B cell (primary cell): ENCODE measurements around the gene CACNG1. TPM values are rescaled to one million over a fixed set of nuclear protein-coding genes. Genes with fewer than 3 reads are reported as not detected.

Source experiments
- ATAC-seq: fragments of 200-7000 bp; cut with Tn5 transposase; one replicate; pipeline ENCODE4 v1.10.0; 2021; ENCODE audit warnings: low read depth, mild to moderate bottlenecking, moderate number of reproducible peaks, moderate library complexity
- CTCF ChIA-PET: fragments of 350-600 bp; sonication (Branson Sonifier 250); formaldehyde crosslinking; loops from one replicate; lab custom pipeline; 2021; ENCODE audit warnings: antibody characterized with exemption, inconsistent platforms; lab: Charles Lee
- POLR2A ChIA-PET: fragments of 350-600 bp; sonication (Branson Sonifier 250); formaldehyde crosslinking; loops from one replicate; lab custom pipeline; 2021; ENCODE audit warnings: antibody characterized with exemption; lab: Charles Lee
- DNase-seq: peaks from one replicate; pipeline ENCODE4 v3.0.0; 2013
- H2AFZ ChIP-seq: 2 replicates; pipeline ENCODE4 v1.6.1; 2012; ENCODE audit warnings: mild to moderate bottlenecking, low read depth, low read length; ENCODE audit not compliant: insufficient read depth, poor library complexity, severe bottlenecking
- H3K27ac ChIP-seq, 2 donors: 1 replicate in 1 of 2; 2 replicates in 1 of 2; pipeline ENCODE4 v1.5.1; 2012 to 2013; ENCODE audit warnings: low read length in 2 of 2, mild to moderate bottlenecking in 2 of 2, moderate library complexity in 1 of 2
- H3K27me3 ChIP-seq, 4 experiments: fragments of 200-600 bp in 1 of 4; sonication (generic) in 1 of 4; replicated peaks in 1 of 4; 1 replicate in 2 of 4; 2 replicates in 2 of 4; pipeline versions ENCODE4 v1.6.1 to v1.7.0; 2013 to 2016; ENCODE audit warnings: low read length in 3 of 4, mild to moderate bottlenecking in 2 of 4, mixed read lengths in 1 of 4, moderate library complexity in 1 of 4; ENCODE audit not compliant: insufficient read depth in 4 of 4, control insufficient read depth in 3 of 4; ENCODE audit errors: control extremely low read depth in 1 of 4
- H3K36me3 ChIP-seq, 2 experiments: replicated peaks in 1 of 2; 1 replicate in 1 of 2; 2 replicates in 1 of 2; pipeline versions ENCODE4 v1.6.1 to v1.7.1; 2013; ENCODE audit warnings: low read length in 1 of 2; ENCODE audit not compliant: insufficient read depth in 2 of 2, control insufficient read depth in 1 of 2; ENCODE audit errors: control extremely low read depth in 1 of 2, extremely low read depth in 1 of 2
- H3K4me1 ChIP-seq, 2 donors: fragments of 200-600 bp in 1 of 2; sonication (generic) in 1 of 2; 1 replicate in 1 of 2; 2 replicates in 1 of 2; pipeline versions ENCODE4 v1.5.1 to v1.6.1; 2013 to 2017; ENCODE audit warnings: low read length in 2 of 2; ENCODE audit not compliant: control insufficient read depth in 2 of 2, insufficient read depth in 2 of 2
- H3K4me2 ChIP-seq: replicated peaks from 2 replicates; pipeline ENCODE3; 2012; ENCODE audit warnings: mild to moderate bottlenecking, low read depth, low read length; ENCODE audit not compliant: poor library complexity, severe bottlenecking
- H3K4me3 ChIP-seq, 5 experiments: fragments of 200-600 bp in 1 of 5; sonication (generic) in 1 of 5; 1 replicate in 3 of 5; 2 replicates in 2 of 5; pipeline versions ENCODE4 v1.5.1 to v1.7.0; 2011 to 2016; ENCODE audit warnings: low read length in 4 of 5, mild to moderate bottlenecking in 4 of 5, low read depth in 2 of 5, control low read depth in 1 of 5, moderate library complexity in 1 of 5; ENCODE audit not compliant: insufficient read depth in 1 of 5; ENCODE audit errors: control extremely low read depth in 1 of 5, extremely low read depth in 1 of 5
- H3K79me2 ChIP-seq: fragments of 200-600 bp; sonication (generic); one replicate; pipeline ENCODE4 v1.6.0; 2016; ENCODE audit warnings: low read length; ENCODE audit not compliant: control insufficient read depth, insufficient read depth
- H3K9ac ChIP-seq: fragments of 200-600 bp; sonication (generic); 2 replicates; pipeline ENCODE4 v1.6.1; 2017; ENCODE audit warnings: mild to moderate bottlenecking, low read length, moderate library complexity
- H3K9me3 ChIP-seq, 3 donors: one replicate each; pipeline versions ENCODE4 v1.6.1 to v1.7.1; 2013; ENCODE audit warnings: low read length in 2 of 3; ENCODE audit not compliant: control insufficient read depth in 2 of 3, insufficient read depth in 1 of 3; ENCODE audit errors: control extremely low read depth in 1 of 3
- H4K20me1 ChIP-seq: 2 replicates; pipeline ENCODE4 v1.6.0; 2012; ENCODE audit warnings: mild to moderate bottlenecking, low read length; ENCODE audit not compliant: insufficient read depth, control insufficient read depth, poor library complexity, severe bottlenecking
- H3K27ac Mint-ChIP-seq: one replicate; pipeline ENCODE4 v1.8.0; 2021; ENCODE audit warnings: mixed read lengths
- H3K27me3 Mint-ChIP-seq: one replicate; pipeline ENCODE4 v1.8.0; 2021; ENCODE audit warnings: mixed read lengths
- H3K4me1 Mint-ChIP-seq: one replicate; pipeline ENCODE4 v1.8.0; 2021; ENCODE audit warnings: mixed read lengths
- H3K4me3 Mint-ChIP-seq: one replicate; pipeline ENCODE4 v1.8.0; 2021; ENCODE audit warnings: mixed read lengths
- H3K9me3 Mint-ChIP-seq: one replicate; pipeline ENCODE4 v1.8.0; 2022; ENCODE audit warnings: mixed read lengths; ENCODE audit not compliant: insufficient read depth
- CTCF ChIP-seq: fragments of 200-600 bp; IDR thresholded peaks from one replicate; pipeline ENCODE4 v1.8.0; 2022; ENCODE audit warnings: antibody characterized with exemption, mild to moderate bottlenecking
- EZH2 ChIP-seq: IDR thresholded peaks from 2 replicates; pipeline ENCODE4 v1.6.1; 2012; ENCODE audit warnings: borderline replicate concordance, low read depth, mild to moderate bottlenecking, moderate library complexity, low read length; ENCODE audit not compliant: insufficient read depth, poor library complexity, severe bottlenecking
- WGBS: methylation state at CpG from one replicate; pipeline ENCODE4 v1.1.5; 2013; ENCODE audit warnings: missing lambda C conversion rate; ENCODE audit not compliant: insufficient coverage; 5-methylcytosine and 5-hydroxymethylcytosine counted together
- intact Hi-C: fragments of 100-400 bp; cut with micrococcal nuclease; formaldehyde crosslinking; loops from one replicate; pipeline ENCODE4 v1.10.0; 2022
- polyA plus RNA-seq: library from polyadenylated mRNA; depleted of rRNA; stranded (reverse); fragments of >200 nt; gene quantifications from 2 replicates; pipeline ENCODE4 v1.2.3, GENCODE V29; 2012
- total RNA-seq, 2 donors: library from RNA; stranded (reverse); fragments of 120-200 nt in 1 of 2; gene quantifications; 1 replicate in 1 of 2; 2 replicates in 1 of 2; pipeline versions ENCODE4 v1.2.3 to v1.2.4, GENCODE V29; 2013 to 2022

The CACNG1 gene
- total and polyA plus RNA-seq, 2 donors (not counting 1 experiment from before 2014, with no cell fraction given) = not detected

- no peak overlapping the region for H3K4me2 ChIP-seq
- H3K4me1 Mint-ChIP-seq = no peaks in the 10 kb centered on the region
- no peaks in the 10 kb centered on the region for H3K79me2 ChIP-seq
- no peaks in the 10 kb centered on the region for H3K27me3 Mint-ChIP-seq
- ChIA-PET POLR2A (no interaction called here), CTCF (no interaction called here)
- no peaks in the 10 kb centered on the region for H3K9me3 ChIP-seq
- intact Hi-C loops = no loop called here
- no peaks in the 10 kb centered on the region for H3K9me3 Mint-ChIP-seq
- H3K4me1 ChIP-seq = no peaks in the 10 kb centered on the region
- no peak for ATAC-seq
- H3K4me3 Mint-ChIP-seq = no peak overlapping the region
- WGBS = 93% methylated on average over 20 of the region's 20 CpGs
- H3K27ac ChIP-seq = no peak overlapping the region
- no peak overlapping the region for H2AFZ ChIP-seq
- no peak for TF ChIP-seq EZH2
- TF ChIP-seq CTCF = no peak
- no peaks in the 10 kb centered on the region for H4K20me1 ChIP-seq
- no peaks in the 10 kb centered on the region for H3K27me3 ChIP-seq
- H3K9ac ChIP-seq = no peak overlapping the region
- no peaks in the 10 kb centered on the region for H3K36me3 ChIP-seq
- H3K4me3 ChIP-seq = no peak overlapping the region
- H3K27ac Mint-ChIP-seq = no peak overlapping the region
- no peak for DNase-seq
These were observed 19.1 kb upstream of the CACNG1 start for GRCh38 chr17:67025216-67025792.

GRCh38 chr17:67026341-67026740 is 18.0 kb upstream of the CACNG1 start:
- DNase-seq (no peak), ATAC-seq (no peak)
- Mint-ChIP-seq H3K9me3 (no peaks in the 10 kb centered on the region), H3K27ac (no peak overlapping the region), H3K27me3 (no peaks in the 10 kb centered on the region), H3K4me3 (no peak overlapping the region), H3K4me1 (no peaks in the 10 kb centered on the region)
- Histone ChIP-seq H4K20me1 (no peaks in the 10 kb centered on the region), H3K27me3 (no peaks in the 10 kb centered on the region), H3K4me2 (no peak overlapping the region), H3K27ac (no peak overlapping the region), H2AFZ (no peak overlapping the region), H3K9ac (no peak overlapping the region), H3K4me3 (no peak overlapping the region), H3K79me2 (no peaks in the 10 kb centered on the region), H3K4me1 (no peaks in the 10 kb centered on the region), H3K9me3 (no peaks in the 10 kb centered on the region), H3K36me3 (no peaks in the 10 kb centered on the region)
- intact Hi-C loops = no loop called here
- ChIA-PET POLR2A (no interaction called here), CTCF (no interaction called here)
- no peak for TF ChIP-seq CTCF
- TF ChIP-seq EZH2 = no peak
- WGBS = 100% methylated on average over 2 of the region's 2 CpGs
